ENCODE measurements around the gene ZNF358. TPM values are rescaled to one million over a fixed set of nuclear protein-coding genes. Genes with fewer than 3 reads are reported as not detected.
"Not testable (repeated sequence)": the region's sequence is repeated elsewhere in the genome, so short reads cannot be mapped to it uniquely, and the experiment has no call there.

ZNF358 gene
- total RNA-seq, 1 donor from 2014 or later = 59.1 TPM

GRCh38 chr19:7535047-7535997, 19.4 kb downstream of the ZNF358 start, which contains the start of gene PNPLA6:
Gene PNPLA6 (plus strand): TSS chr19:7535717. CDS start chr19:7535789, 72 bp downstream.
- peak; percentile 98 for DNase-seq (ENCODE audit: low spot score)

GRCh38 chr19:7535998-7536695, 20.2 kb downstream of the ZNF358 start:
- DNase-seq (ENCODE audit: low spot score) = no peak

GRCh38 chr19:7538990-7539389, 23.1 kb downstream of the ZNF358 start:
- not testable (repeated sequence) for DNase-seq (ENCODE audit: low spot score)

GRCh38 chr19:7539827-7540425, 24.0 kb downstream of the ZNF358 start:
- no peak for DNase-seq (ENCODE audit: low spot score)

- no peak for DNase-seq (ENCODE audit: low spot score)
Measured at GRCh38 chr19:7540761-7541474, 25.0 kb downstream of the ZNF358 start.

GRCh38 chr19:7541475-7541824, 25.5 kb downstream of the ZNF358 start:
- no peak for DNase-seq (ENCODE audit: low spot score)

GRCh38 chr19:7541828-7542443, 26.0 kb downstream of the ZNF358 start:
- DNase-seq (ENCODE audit: low spot score) = no peak

GRCh38 chr19:7542556-7543348, 26.8 kb downstream of the ZNF358 start:
- DNase-seq (ENCODE audit: low spot score) = no peak

GRCh38 chr19:7544626-7545025, 28.7 kb downstream of the ZNF358 start:
- DNase-seq (ENCODE audit: low spot score) = no peak

- DNase-seq (ENCODE audit: low spot score) = no peak
Measured at GRCh38 chr19:7545300-7545699, 29.4 kb downstream of the ZNF358 start.

- DNase-seq (ENCODE audit: low spot score) = no peak
Measured at GRCh38 chr19:7545904-7546303, 30.0 kb downstream of the ZNF358 start.

- DNase-seq (ENCODE audit: low spot score) = no peak
Measured at GRCh38 chr19:7547159-7547558, 31.3 kb downstream of the ZNF358 start.

GRCh38 chr19:7549429-7550148, 33.7 kb downstream of the ZNF358 start:
- no peak for DNase-seq (ENCODE audit: low spot score)

GRCh38 chr19:7550169-7550770, 34.4 kb downstream of the ZNF358 start:
- DNase-seq (ENCODE audit: low spot score) = no peak

GRCh38 chr19:7550987-7551761, 35.3 kb downstream of the ZNF358 start:
- DNase-seq (ENCODE audit: low spot score) = no peak

- DNase-seq (ENCODE audit: low spot score) = no peak
Measured at GRCh38 chr19:7552781-7553180, 36.9 kb downstream of the ZNF358 start.

GRCh38 chr19:7554565-7554964, 38.7 kb downstream of the ZNF358 start:
- DNase-seq (ENCODE audit: low spot score) = no peak
